Inferior parietal cortex (tissue), 1 donor: ENCODE measurements around the gene KANSL3.

Experiments
- DNase-seq: peaks from one replicate; pipeline ENCODE4 v3.0.0-alpha.2; 2016; ENCODE audit errors: extremely low spot score

Gene KANSL3

DNA sequence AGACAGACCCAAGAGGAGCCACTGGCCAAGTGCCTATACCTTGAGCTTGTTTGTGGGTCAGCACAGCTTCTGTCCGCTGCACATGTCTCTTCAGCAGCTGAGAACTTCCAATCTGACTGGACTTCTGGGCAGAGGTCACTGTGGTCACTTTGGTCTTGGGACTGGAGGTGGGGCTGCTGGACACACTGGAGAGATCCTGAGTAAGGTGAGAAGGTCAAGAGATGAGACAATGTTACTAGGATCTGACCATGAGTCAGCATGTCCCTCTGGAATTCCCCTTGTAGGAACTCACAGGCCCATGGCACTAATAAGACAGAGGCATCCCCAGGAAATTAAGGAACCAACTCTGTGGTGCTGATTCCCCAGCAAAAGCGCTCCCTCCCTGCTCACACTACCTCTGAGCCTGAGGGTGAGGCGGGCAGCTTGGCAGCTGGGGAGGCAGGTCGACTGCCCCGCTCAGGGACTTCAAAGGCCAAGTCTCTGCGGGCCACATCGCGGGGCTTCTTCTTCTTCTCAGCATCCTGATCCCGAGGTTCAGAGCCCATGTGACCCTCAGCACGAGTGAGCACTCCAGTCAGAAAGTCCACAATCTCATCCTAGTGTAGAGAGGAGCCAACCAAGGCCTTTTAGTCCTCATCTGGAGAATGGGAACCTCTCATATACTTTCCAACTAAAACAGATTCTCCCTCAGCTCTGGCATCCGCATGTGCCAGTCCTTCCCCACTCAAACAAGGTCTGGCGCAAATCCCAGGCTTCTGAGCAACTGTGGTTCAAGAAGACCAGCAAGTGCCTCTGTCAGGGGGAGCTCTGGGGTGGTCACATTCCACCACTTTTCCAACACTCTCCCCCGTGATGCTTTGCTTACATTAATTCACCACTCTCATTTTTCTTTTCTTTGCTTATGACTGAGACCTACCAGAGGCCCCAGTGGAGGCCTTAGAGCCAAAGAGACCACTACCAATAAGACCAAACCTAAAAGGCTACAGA, 29.4 kb downstream of the KANSL3 start:
- DNase-seq, result no peak

GRCh38 chr2:96604104-96604503, 34.0 kb downstream of the KANSL3 start:
- no peak for DNase-seq

DNA sequence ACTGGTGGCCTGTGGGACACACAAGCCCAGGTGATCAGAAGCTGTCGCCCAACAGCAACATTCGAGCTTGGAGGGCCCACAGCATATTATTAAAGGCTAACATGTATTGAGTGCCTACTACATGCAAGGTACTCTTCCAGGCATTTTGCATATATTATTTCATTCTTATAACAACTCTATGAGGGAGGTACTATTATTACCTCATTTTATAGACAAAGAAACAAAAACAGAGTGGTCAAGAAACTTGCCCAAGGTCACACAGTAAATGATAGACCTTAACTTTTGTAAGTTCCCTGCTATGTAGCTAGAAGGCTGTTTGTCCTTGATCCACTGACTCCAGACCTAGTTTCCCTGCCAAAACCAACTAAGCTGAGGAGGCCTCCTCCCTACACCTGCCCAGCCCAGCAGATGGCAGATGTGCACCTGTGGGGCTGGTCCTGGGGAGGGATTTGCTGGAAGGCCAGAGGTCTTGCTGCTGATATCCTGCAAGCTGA, 35.7 kb downstream of the KANSL3 start:
- DNase-seq, result no peak

GRCh38 chr2:96601382-96602292, 36.5 kb downstream of the KANSL3 start:
- no peak for DNase-seq

- no peak for DNase-seq
Observed at GRCh38 chr2:96599941-96600340, 38.2 kb downstream of the KANSL3 start.

GRCh38 chr2:96596596-96596995, 41.5 kb downstream of the KANSL3 start:
- DNase-seq, result peak; percentile 13

DNA sequence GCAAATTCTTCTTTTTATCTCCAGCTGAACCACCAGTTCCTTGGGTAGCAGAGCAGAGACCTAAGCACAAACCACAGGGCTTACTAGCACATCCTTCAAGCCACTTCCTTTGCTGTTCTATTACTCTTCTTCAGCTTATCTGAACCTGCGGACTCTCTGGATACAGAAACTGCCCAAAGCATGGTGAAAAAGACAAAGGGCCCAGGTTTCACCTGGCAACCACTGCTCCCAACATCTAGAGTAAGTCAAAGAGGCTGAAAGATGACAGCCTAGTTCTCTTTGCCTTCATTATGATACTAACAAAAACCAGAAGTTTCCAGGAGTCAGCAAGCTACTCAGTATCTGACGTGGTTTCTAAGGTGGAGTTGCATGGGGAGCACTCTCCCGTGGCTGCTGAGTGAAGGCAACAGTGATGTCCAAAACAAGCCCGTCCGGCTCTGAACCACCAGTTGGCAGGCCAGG, 43.4 kb downstream of the KANSL3 start:
- no peak for DNase-seq

DNA sequence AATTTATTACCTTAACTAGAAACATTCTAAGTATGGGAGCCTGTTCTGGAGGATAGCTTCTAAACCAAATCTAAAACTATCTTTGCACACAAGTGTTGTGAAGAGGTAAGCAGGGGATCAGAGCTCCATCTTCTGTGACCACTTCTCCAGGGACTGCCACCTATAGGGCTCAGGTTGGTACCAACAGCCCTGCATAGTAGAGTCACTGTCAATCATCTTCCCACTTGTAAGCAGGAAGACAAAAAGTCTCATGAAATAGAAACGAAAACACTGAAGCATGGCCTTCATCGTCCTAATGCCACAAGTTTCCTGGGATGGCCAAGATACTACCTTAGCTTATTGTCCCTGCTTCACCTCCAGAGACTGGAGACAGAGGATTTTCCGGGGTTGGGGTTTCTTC, 43.8 kb downstream of the KANSL3 start:
- DNase-seq, result no peak

DNA sequence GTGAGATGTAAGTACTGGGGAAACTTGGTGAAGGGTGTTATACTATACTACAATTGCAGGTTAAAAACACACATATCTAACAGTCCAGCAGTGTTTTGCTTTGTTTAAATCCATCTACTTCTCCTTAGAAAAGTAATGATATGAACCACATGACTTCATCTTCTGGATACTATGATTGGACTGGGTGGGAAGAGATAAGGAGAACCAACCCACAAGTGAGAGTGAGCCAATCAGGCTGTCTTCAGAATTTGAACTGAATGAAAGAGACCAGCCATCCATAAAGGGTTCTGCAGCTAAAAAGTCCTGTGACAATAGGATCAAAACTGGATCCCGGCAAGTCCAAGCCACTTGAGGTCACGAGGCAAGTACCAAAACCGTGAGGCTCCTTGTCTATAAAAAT, 46.6 kb downstream of the KANSL3 start:
- DNase-seq, result no peak

DNA sequence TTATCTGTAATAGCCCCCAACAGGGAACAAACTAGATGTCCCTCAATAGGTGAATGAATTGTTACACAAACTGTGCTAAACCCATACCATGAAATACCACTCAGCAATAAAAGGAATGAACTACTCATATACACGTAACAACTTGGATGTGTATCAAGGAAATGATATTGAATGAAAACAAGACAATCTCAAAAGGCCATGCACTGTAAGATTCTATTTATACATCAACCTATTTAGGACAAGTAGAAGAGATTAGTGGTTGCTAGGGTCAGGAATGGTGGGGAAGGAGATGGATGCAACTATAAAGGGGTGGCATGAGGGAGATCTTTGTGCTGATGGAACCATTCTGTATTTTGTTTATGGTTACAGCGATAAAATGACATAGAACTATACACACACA, 47.1 kb downstream of the KANSL3 start:
- no peak for DNase-seq

GRCh38 chr2:96587843-96588242, 50.3 kb downstream of the KANSL3 start:
- no peak for DNase-seq

GRCh38 chr2:96584017-96584416, 54.1 kb downstream of the KANSL3 start:
- no peak for DNase-seq

DNA sequence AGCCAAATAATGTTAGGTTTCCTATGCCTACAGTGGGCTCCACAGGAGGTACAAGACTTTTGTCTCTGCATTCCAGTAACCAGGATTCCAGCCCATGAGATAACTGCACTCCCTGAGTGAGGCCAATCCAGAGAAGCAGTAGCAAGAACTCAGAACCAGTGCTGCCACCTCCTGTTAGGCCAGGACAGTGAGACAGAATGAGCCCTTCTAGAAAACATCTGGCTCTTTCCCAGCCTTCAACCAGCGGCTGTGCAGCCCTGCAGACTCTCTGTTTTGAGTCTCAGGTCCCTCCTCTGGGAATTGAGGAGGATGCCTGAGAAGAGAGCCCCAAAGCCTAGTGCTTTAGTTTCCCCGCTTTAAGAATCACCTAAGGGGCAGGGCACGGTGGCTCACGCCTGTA, 57.3 kb downstream of the KANSL3 start:
- DNase-seq, result peak; percentile 22

GRCh38 chr2:96579422-96579821, 58.7 kb downstream of the KANSL3 start:
- no peak for DNase-seq

GRCh38 chr2:96578731-96579130, 59.4 kb downstream of the KANSL3 start:
- DNase-seq, result no peak

DNA sequence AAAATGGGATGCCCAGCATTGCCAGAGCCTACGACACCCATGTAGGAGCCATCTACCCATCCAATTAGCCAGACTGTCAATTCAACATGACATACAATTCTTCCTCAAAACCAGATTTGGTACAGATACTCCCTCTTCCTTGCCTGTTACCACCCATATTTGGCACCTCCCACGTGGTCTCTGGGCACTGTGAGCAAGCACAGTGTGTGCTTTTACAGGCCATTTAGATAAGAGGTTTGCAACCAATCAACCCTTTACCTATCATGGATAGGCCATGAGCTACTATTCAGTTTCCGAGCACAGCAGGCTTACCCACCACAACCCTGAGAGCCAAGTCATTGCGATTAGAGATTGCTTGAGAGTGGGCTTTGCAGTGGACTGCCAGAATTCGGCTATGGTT, 60.6 kb downstream of the KANSL3 start:
- DNase-seq, result no peak

- DNase-seq, result no peak
Observed at GRCh38 chr2:96575785-96576456, 62.2 kb downstream of the KANSL3 start.

DNA sequence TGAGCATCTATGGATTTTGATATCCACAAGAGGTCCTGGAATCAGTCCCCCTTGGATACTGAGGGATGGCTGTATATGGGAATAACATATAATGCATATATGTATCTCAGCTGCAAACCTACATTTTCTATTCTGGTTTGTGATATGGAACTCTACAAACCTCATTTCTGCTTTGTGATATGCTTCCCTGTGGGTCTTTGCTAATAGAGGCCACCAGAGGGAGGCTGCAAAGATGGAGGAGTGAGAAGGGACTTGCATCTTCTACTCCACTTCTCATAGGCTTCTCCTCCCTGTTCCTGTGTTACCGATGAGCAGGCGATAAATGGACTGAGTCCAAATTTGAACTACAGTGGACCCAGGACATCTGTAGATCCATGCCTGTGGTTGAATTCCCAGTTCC, 63.7 kb downstream of the KANSL3 start:
- no peak for DNase-seq

DNA sequence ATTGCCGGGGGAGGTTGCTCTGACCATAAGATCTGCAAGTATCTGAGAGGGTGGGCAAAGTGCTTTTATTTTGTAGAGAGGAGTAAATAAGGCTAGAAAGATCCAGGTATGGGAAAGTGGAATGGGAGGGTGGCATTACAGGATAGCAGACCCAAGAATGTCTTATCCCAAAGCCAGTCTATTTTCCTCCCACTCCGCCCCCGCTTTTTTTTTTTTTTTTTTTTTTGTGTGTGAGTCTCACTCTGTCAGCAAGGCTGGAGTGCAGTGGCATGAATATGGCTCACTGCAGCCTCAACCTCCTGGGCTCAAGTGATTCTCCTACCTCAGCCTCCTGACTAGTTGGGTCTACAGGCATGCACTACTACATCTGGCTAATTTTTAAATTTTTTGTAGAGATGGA, 70.0 kb downstream of the KANSL3 start:
- no peak for DNase-seq

DNA sequence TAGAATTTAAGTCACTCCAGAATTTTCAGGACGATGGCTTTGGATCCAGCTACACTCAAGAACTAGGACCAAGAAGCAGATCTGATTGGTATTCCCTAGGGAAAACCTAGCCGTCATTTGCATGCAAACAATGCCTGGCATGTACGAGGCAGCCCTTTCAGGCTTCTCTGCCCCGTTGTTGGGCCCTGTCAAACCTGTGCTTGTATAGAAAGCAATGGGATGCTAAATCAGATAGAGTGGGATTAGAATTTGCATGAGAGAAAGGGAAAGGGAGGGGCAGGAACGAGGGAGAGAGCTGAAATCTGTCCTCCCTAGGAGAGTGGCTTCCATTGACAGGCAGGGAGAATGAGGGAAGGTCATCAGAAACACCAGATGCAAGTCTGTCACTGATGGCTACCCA, 73.0 kb downstream of the KANSL3 start:
- no peak for DNase-seq

GRCh38 chr2:96564563-96564962, 73.5 kb downstream of the KANSL3 start:
- no peak for DNase-seq

- no peak for DNase-seq
Observed at GRCh38 chr2:96564026-96564425, 74.1 kb downstream of the KANSL3 start.
